Measurements from ENCODE around the gene ST3GAL2.

The ST3GAL2 gene

GRCh38 chr16:70402916-70403659, 35.8 kb downstream of the ST3GAL2 start:
- Histone ChIP-seq H3K27me3 (ENCODE audit: low read depth, low read length) (no peaks in the 10 kb centered on the region), H3K4me1 (ENCODE audit: low read length) (peaks cover 41% of the 10 kb centered on the region), H3K79me2 (ENCODE audit: low read length) (peaks cover 76% of the 10 kb centered on the region), H3K4me2 (ENCODE audit: low read length) (no peak overlapping the region), H3K9ac (ENCODE audit: low read length) (no peak overlapping the region), H3K9me3 (ENCODE audit: insufficient read depth, low read length) (no peaks in the 10 kb centered on the region), H3K4me3 (ENCODE audit: low read length) (no peak overlapping the region), H3K36me3 (replicated peaks; ENCODE audit: low read depth, low read length) (peaks cover 48% of the 10 kb centered on the region), H4K20me1 (ENCODE audit: insufficient read depth, low read length) (peaks cover 87% of the 10 kb centered on the region), H3K27ac (ENCODE audit: low read length) (no peak overlapping the region), H2AFZ (ENCODE audit: low read depth, low read length) (no peak overlapping the region)
- TF ChIP-seq EZH2phosphoT487 (IDR thresholded peaks at IDR 0.05; ENCODE audit: low read depth) (no peak), CTCF (IDR thresholded peaks at IDR 0.05; ENCODE audit: low read depth, low read length) (no peak)

GRCh38 chr16:70399951-70400350, 38.9 kb downstream of the ST3GAL2 start:
- H3K4me2 ChIP-seq (ENCODE audit: low read length) = no peak overlapping the region
- no peaks in the 10 kb centered on the region for H3K27me3 ChIP-seq (ENCODE audit: low read depth, low read length)
- H3K9ac ChIP-seq (ENCODE audit: low read length) = no peak overlapping the region
- peaks cover 50% of the 10 kb centered on the region for H3K36me3 ChIP-seq (replicated peaks; ENCODE audit: low read depth, low read length)
- H2AFZ ChIP-seq (ENCODE audit: low read depth, low read length) = no peak overlapping the region
- peaks cover 58% of the 10 kb centered on the region for H3K79me2 ChIP-seq (ENCODE audit: low read length)
- no peak for TF ChIP-seq EZH2phosphoT487 (IDR thresholded peaks at IDR 0.05; ENCODE audit: low read depth)
- no peak for TF ChIP-seq CTCF (IDR thresholded peaks at IDR 0.05; ENCODE audit: low read depth, low read length)
- H4K20me1 ChIP-seq (ENCODE audit: insufficient read depth, low read length) = peaks cover 74% of the 10 kb centered on the region
- no peaks in the 10 kb centered on the region for H3K9me3 ChIP-seq (ENCODE audit: insufficient read depth, low read length)
- H3K4me1 ChIP-seq (ENCODE audit: low read length) = peaks cover 13% of the 10 kb centered on the region
- no peak overlapping the region for H3K27ac ChIP-seq (ENCODE audit: low read length)
- H3K4me3 ChIP-seq (ENCODE audit: low read length) = no peak overlapping the region

- Histone ChIP-seq H3K36me3 (replicated peaks; ENCODE audit: low read depth, low read length) (peaks cover 53% of the 10 kb centered on the region), H3K79me2 (ENCODE audit: low read length) (peaks cover 55% of the 10 kb centered on the region), H3K27ac (ENCODE audit: low read length) (no peak overlapping the region), H3K4me3 (ENCODE audit: low read length) (no peak overlapping the region), H3K4me2 (ENCODE audit: low read length) (no peak overlapping the region), H3K27me3 (ENCODE audit: low read depth, low read length) (no peaks in the 10 kb centered on the region), H3K9me3 (ENCODE audit: insufficient read depth, low read length) (no peaks in the 10 kb centered on the region), H3K4me1 (ENCODE audit: low read length) (peaks cover 7% of the 10 kb centered on the region), H2AFZ (ENCODE audit: low read depth, low read length) (no peak overlapping the region), H4K20me1 (ENCODE audit: insufficient read depth, low read length) (peaks cover 69% of the 10 kb centered on the region), H3K9ac (ENCODE audit: low read length) (no peak overlapping the region)
- TF ChIP-seq EZH2phosphoT487 (IDR thresholded peaks at IDR 0.05; ENCODE audit: low read depth) = no peak
These were observed 39.5 kb downstream of the ST3GAL2 start for GRCh38 chr16:70399381-70399780.

GRCh38 chr16:70398177-70398743, 40.6 kb downstream of the ST3GAL2 start:
- Histone ChIP-seq H3K4me1 (ENCODE audit: low read length) (no peaks in the 10 kb centered on the region), H3K36me3 (replicated peaks; ENCODE audit: low read depth, low read length) (peaks cover 54% of the 10 kb centered on the region), H2AFZ (ENCODE audit: low read depth, low read length) (no peak overlapping the region), H3K27ac (ENCODE audit: low read length) (no peak overlapping the region), H3K4me2 (ENCODE audit: low read length) (no peak overlapping the region), H3K27me3 (ENCODE audit: low read depth, low read length) (no peaks in the 10 kb centered on the region), H4K20me1 (ENCODE audit: insufficient read depth, low read length) (peaks cover 62% of the 10 kb centered on the region), H3K79me2 (ENCODE audit: low read length) (peaks cover 44% of the 10 kb centered on the region), H3K9me3 (ENCODE audit: insufficient read depth, low read length) (no peaks in the 10 kb centered on the region), H3K9ac (ENCODE audit: low read length) (no peak overlapping the region), H3K4me3 (ENCODE audit: low read length) (no peak overlapping the region)
- no peak for TF ChIP-seq EZH2phosphoT487 (IDR thresholded peaks at IDR 0.05; ENCODE audit: low read depth)
- no peak for TF ChIP-seq CTCF (IDR thresholded peaks at IDR 0.05; ENCODE audit: low read depth, low read length)
